Gastroesophageal sphincter (tissue), 4 donors: ENCODE results near the gene PARVG. TPM values are rescaled to one million over a fixed set of nuclear protein-coding genes. Genes with fewer than 3 reads are reported as not detected.

Experiments
- ATAC-seq: fragments of 150-250 bp; one replicate; pipeline ENCODE4 v1.9.1; 2016; ENCODE audit warnings: mild to moderate bottlenecking, moderate library complexity
- H3K27ac ChIP-seq, 4 donors: fragments of 200-600 bp; sonication (generic) in 3 of 4; 1 replicate in 3 of 4; 2 replicates in 1 of 4; pipeline ENCODE4 v1.5.1; 2016 to 2019
- H3K27me3 ChIP-seq: fragments of 200-600 bp; sonication (generic); one replicate; pipeline ENCODE4 v1.5.1; 2019
- H3K36me3 ChIP-seq, 2 donors: fragments of 200-600 bp; sonication (generic); one replicate each; pipeline ENCODE4 v1.5.1; 2019; ENCODE audit warnings: control low read depth in 1 of 2
- H3K4me1 ChIP-seq, 3 donors: fragments of 200-600 bp; sonication (generic); 1 replicate in 2 of 3; 2 replicates in 1 of 3; pipeline ENCODE4 v1.5.1; 2016 to 2019; ENCODE audit warnings: control low read depth in 2 of 3
- H3K4me3 ChIP-seq, 2 donors: fragments of 200-600 bp; sonication (generic); one replicate each; pipeline ENCODE4 v1.5.1; 2019; ENCODE audit warnings: mild to moderate bottlenecking in 1 of 2, moderate library complexity in 1 of 2
- H3K9me3 ChIP-seq, 3 donors: fragments of 200-600 bp; sonication (generic); one replicate each; pipeline ENCODE4 v1.5.1; 2017 to 2019; ENCODE audit warnings: control low read depth in 2 of 3
- EP300 ChIP-seq: sonication (generic); formaldehyde crosslinking; IDR thresholded peaks from one replicate; pipeline ENCODE4 v1.6.1; 2017; ENCODE audit warnings: antibody characterized with exemption, mild to moderate bottlenecking
- POLR2A ChIP-seq, 2 donors: fragments of 450-650 bp; IDR thresholded peaks; one replicate each; pipeline ENCODE4 v1.6.1; 2017; ENCODE audit warnings: antibody characterized with exemption in 2 of 2, mild to moderate bottlenecking in 2 of 2, moderate library complexity in 1 of 2
- POLR2AphosphoS5 ChIP-seq: sonication (generic); formaldehyde crosslinking; IDR thresholded peaks from one replicate; pipeline ENCODE4 v1.6.1; 2017; ENCODE audit warnings: antibody characterized with exemption
- WGBS, 2 donors: methylation state at CpG; one replicate each; pipeline ENCODE4 v1.1.5; 2018; ENCODE audit warnings: low coverage in 1 of 2; 5-methylcytosine and 5-hydroxymethylcytosine counted together
- total RNA-seq, 4 donors: library from RNA; depleted of rRNA; stranded (reverse); fragments of >200 nt; gene quantifications; one replicate each; pipeline ENCODE4 v1.1.0, GENCODE V29; 2016
- TF ChIP-seq, protein P1 (sequence below), 4 experiments: fragments of 200-600 bp in 2 of 4; fragments of 450-650 bp in 2 of 4; sonication (generic) in 1 of 4; IDR thresholded peaks; one replicate each; pipeline ENCODE4 v1.5.1; 2017 to 2019; ENCODE audit warnings: antibody characterized with exemption in 4 of 4, mild to moderate bottlenecking in 2 of 4, moderate library complexity in 2 of 4

Gene PARVG
- total RNA-seq, 4 donors from 2014 or later = 7.0 to 18.2 (median 11.3) TPM

DNA sequence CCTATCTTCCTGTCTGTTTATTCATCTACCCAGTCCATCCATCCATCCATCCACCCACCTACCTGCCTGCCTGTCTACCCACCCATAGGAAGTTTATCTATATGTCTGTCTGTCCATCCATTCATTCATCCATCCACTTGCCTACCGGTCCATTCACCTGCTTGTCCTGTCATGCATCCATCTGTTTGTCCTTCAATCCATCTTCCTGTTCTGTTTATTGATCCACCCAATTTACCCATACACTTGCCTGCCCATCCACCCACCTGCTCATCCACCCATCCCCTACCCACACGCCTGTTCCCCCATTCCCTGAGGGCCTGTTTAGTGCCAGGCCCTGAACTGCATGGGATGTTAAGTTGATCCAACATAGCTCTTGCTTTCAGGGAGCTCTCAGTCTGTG is 18.4 kb downstream of the PARVG start:
- no peak for ATAC-seq
- 97 to 100% methylated on average over 1 to 2 of the region's 2 CpGs for WGBS, 2 donors
- peaks cover 0 to 14% (median 0%) of the 10 kb centered on the region in 3 donors for H3K4me1 ChIP-seq
- H3K4me3 ChIP-seq = no peak overlapping the region
- H3K27me3 ChIP-seq = peaks cover 64% of the 10 kb centered on the region
- no peaks in the 10 kb centered on the region for H3K9me3 ChIP-seq
- TF ChIP-seq POLR2A (IDR thresholded peaks at IDR 0.05) (no peak), POLR2AphosphoS5 (no peak), EP300 (no peak)
- TF ChIP-seq, protein P1, sequence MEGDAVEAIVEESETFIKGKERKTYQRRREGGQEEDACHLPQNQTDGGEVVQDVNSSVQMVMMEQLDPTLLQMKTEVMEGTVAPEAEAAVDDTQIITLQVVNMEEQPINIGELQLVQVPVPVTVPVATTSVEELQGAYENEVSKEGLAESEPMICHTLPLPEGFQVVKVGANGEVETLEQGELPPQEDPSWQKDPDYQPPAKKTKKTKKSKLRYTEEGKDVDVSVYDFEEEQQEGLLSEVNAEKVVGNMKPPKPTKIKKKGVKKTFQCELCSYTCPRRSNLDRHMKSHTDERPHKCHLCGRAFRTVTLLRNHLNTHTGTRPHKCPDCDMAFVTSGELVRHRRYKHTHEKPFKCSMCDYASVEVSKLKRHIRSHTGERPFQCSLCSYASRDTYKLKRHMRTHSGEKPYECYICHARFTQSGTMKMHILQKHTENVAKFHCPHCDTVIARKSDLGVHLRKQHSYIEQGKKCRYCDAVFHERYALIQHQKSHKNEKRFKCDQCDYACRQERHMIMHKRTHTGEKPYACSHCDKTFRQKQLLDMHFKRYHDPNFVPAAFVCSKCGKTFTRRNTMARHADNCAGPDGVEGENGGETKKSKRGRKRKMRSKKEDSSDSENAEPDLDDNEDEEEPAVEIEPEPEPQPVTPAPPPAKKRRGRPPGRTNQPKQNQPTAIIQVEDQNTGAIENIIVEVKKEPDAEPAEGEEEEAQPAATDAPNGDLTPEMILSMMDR (IDR thresholded peaks at IDR 0.05) = no peak
- H3K27ac ChIP-seq = no peak overlapping the region
- H3K36me3 ChIP-seq = no peaks in the 10 kb centered on the region

DNA sequence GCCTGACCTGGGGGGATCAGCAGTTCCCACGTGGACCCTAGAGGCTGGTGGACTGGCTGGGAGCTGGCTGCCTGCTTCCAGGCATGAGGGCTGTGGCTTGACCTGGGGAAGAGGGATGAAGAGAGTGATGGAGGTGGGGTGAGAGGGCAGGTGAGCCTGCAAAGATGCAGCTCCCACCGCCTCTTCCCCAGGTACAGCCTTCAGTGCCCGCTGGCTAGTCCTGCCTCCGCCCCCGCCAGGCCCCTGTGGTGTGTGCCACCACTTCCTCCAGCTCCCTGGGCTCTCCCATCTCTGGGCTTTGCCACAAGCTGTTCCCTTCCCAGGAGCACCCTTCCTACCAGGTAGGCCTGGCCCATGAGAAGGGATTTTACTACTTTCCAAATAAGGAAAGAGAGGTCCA is 19.1 kb downstream of the PARVG start:
- ATAC-seq = no peak
- H3K9me3 ChIP-seq = no peaks in the 10 kb centered on the region
- no peaks in the 10 kb centered on the region for H3K36me3 ChIP-seq
- 84 to 100% methylated on average over 2 to 3 of the region's 5 CpGs for WGBS, 2 donors
- H3K27ac ChIP-seq = no peak overlapping the region
- H3K4me3 ChIP-seq = no peak overlapping the region
- H3K4me1 ChIP-seq = peaks cover 0 to 14% (median 0%) of the 10 kb centered on the region in 3 donors
- H3K27me3 ChIP-seq = peaks cover 62% of the 10 kb centered on the region
- TF ChIP-seq POLR2A (IDR thresholded peaks at IDR 0.05) (no peak), POLR2AphosphoS5 (no peak), EP300 (no peak)
- TF ChIP-seq, protein P1 (IDR thresholded peaks at IDR 0.05) = no peak

DNA sequence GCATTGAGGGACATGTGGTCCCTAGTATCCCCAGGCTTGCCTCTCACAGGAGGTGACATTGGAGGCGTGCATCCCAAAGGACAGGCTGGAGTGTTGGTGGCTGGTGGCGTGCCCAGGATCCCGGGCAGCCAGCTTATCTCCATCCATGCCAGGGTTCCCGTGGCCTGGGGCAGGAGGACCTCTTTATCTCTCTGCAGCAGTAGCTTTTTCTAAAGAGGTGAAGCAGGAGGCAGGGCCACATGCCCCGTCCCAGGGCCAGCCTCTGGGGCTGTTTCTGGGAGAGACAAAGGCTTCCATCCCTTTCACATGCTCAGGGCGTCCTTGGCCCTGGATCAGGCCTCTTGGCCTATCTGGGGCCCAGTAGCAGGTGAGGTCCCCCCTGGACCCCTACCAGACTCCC is 19.7 kb downstream of the PARVG start:
- H3K27me3 ChIP-seq = peaks cover 60% of the 10 kb centered on the region
- H3K36me3 ChIP-seq = no peaks in the 10 kb centered on the region
- H3K4me1 ChIP-seq = peaks cover 0 to 13% (median 0%) of the 10 kb centered on the region in 3 donors
- no peak overlapping the region for H3K27ac ChIP-seq
- H3K9me3 ChIP-seq = no peaks in the 10 kb centered on the region
- no peak for ATAC-seq
- WGBS, 2 donors = no CpG with 5 or more reads among the region's 6 CpGs
- no peak for TF ChIP-seq POLR2AphosphoS5
- H3K4me3 ChIP-seq = no peak overlapping the region

DNA sequence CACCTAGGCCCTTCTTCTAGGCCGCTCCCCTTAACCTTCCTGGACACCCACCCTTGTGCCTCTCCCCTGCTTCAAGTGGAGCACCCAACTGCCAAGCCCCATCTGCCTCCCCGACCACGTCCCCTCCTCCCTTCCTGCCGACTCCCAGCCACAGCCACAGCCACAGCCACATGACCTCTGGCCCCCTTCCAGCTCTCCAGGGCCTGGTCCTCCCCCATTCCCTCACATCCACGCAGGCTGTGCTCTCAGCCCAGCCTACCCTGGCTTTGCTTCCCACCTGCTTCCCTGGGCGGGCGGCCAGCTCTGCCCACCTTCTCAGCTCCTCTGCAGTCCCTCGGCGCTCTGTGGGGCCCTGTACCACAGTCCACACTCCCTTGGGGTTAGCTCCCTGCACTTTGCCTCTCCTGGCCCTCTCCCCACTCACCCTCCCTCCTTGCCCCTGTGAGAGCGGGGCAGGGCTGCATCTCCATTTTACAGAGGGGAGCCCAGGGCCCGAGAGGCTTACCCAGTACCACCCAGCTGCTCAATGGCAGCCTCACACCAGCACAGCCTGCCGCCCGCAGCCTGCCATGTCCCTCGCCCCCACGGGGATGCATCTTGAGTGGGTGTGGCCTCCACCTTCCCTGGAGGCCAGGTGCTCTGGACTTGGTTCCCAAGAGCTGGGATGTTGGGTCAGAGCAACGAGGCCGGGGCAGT is 20.3 kb downstream of the PARVG start:
- peaks cover 0 to 8% (median 0%) of the 10 kb centered on the region in 3 donors for H3K4me1 ChIP-seq
- ATAC-seq = peak; percentile 25
- no peaks in the 10 kb centered on the region for H3K36me3 ChIP-seq
- 66 to 80% methylated on average over 1 to 7 of the region's 17 CpGs for WGBS, 2 donors
- no peak overlapping the region for H3K27ac ChIP-seq
- H3K27me3 ChIP-seq = peaks cover 63% of the 10 kb centered on the region
- H3K9me3 ChIP-seq = no peaks in the 10 kb centered on the region
- H3K4me3 ChIP-seq = no peak overlapping the region
- TF ChIP-seq POLR2A (IDR thresholded peaks at IDR 0.05) (no peak), POLR2AphosphoS5 (no peak), EP300 (no peak)
- TF ChIP-seq, protein P1 (IDR thresholded peaks at IDR 0.05) = no peak

DNA sequence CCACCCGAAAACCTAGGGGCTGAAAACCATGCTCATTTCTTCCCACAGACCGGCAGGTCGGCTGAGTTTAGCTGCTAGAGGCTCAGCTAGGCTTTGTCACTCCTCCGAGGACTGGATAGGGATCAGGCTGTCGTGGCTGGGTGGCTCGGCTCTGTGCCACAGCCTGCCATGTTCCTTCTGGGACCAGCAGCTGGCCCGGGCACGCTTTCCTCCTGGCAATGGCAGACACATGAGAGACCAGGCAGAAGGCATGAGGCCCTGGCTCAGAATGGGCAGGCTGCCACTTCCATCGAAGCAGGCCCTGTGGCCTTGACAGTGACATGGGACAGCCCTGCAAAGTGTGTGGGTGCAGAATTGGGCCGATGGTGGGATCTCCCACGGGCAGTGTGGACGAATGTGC is 20.9 kb downstream of the PARVG start:
- H3K27ac ChIP-seq = no peak overlapping the region
- no peak overlapping the region for H3K4me3 ChIP-seq
- H3K4me1 ChIP-seq = peaks cover 0 to 1% (median 0%) of the 10 kb centered on the region in 3 donors
- peaks cover 58% of the 10 kb centered on the region for H3K27me3 ChIP-seq
- ATAC-seq = no peak
- 82% methylated on average over 4 of the region's 12 CpGs; no CpG with 5 or more reads in 1 of the 2 donors for WGBS, 2 donors
- no peaks in the 10 kb centered on the region for H3K9me3 ChIP-seq
- TF ChIP-seq EP300 (no peak), POLR2A (IDR thresholded peaks at IDR 0.05) (no peak), POLR2AphosphoS5 (no peak)
- TF ChIP-seq, protein P1 (IDR thresholded peaks at IDR 0.05) = no peak
- no peaks in the 10 kb centered on the region for H3K36me3 ChIP-seq
